Type B pancreatic cell (in vitro differentiated cells): ENCODE results near the gene TRA2B. TPM values are rescaled to one million over a fixed set of nuclear protein-coding genes. Genes with fewer than 3 reads are reported as not detected.

Experiments used
- DNase-seq: peaks from one replicate; pipeline ENCODE4 v3.0.0; 2021; ENCODE audit warnings: mixed read lengths; ENCODE audit not compliant: unreplicated experiment; ENCODE audit errors: extremely low spot score
- H3K27ac Mint-ChIP-seq: 2 replicates; pipeline ENCODE4 v1.8.0; 2021; ENCODE audit warnings: mild to moderate bottlenecking, mixed read lengths
- H3K27me3 Mint-ChIP-seq: 2 replicates; pipeline ENCODE4 v1.8.0; 2021; ENCODE audit warnings: mixed read lengths
- H3K36me3 Mint-ChIP-seq: 2 replicates; pipeline ENCODE4 v1.8.0; 2021; ENCODE audit warnings: mixed read lengths
- H3K4me1 Mint-ChIP-seq: one replicate; pipeline ENCODE4 v1.8.0; 2021; ENCODE audit warnings: mixed read lengths; ENCODE audit not compliant: unreplicated experiment
- H3K4me3 Mint-ChIP-seq: 2 replicates; pipeline ENCODE4 v1.8.0; 2021; ENCODE audit warnings: mild to moderate bottlenecking, mixed read lengths
- H3K9me3 Mint-ChIP-seq: 2 replicates; pipeline ENCODE4 v1.8.0; 2021; ENCODE audit warnings: mixed read lengths
- long read RNA-seq: library from polyadenylated mRNA; unstranded; transcript quantifications from one replicate; pipeline ENCODE4 v2.0.0, GENCODE V29; 2020
- total RNA-seq: library from RNA; stranded (reverse); gene quantifications from 2 replicates; pipeline ENCODE4 v1.2.1, GENCODE V29; 2021; ENCODE audit warnings: low replicate concordance
- TF ChIP-seq, protein P1 (sequence below): fragments of 200-600 bp; sonication (generic); conservative IDR thresholded peaks from 2 replicates; pipeline ENCODE4 v1.5.0; 2021; ENCODE audit warnings: antibody characterized with exemption, mild to moderate bottlenecking

TRA2B gene
- 136 and 205 TPM in 2 replicates for total RNA-seq
- long read RNA-seq, full-length matches to known transcripts, result 76 of 89 reads
- long read RNA-seq, partial matches to known transcripts, result 6 of 89 reads
- long read RNA-seq, other reads (novel, unspliced or antisense), result 7 of 89 reads

DNA sequence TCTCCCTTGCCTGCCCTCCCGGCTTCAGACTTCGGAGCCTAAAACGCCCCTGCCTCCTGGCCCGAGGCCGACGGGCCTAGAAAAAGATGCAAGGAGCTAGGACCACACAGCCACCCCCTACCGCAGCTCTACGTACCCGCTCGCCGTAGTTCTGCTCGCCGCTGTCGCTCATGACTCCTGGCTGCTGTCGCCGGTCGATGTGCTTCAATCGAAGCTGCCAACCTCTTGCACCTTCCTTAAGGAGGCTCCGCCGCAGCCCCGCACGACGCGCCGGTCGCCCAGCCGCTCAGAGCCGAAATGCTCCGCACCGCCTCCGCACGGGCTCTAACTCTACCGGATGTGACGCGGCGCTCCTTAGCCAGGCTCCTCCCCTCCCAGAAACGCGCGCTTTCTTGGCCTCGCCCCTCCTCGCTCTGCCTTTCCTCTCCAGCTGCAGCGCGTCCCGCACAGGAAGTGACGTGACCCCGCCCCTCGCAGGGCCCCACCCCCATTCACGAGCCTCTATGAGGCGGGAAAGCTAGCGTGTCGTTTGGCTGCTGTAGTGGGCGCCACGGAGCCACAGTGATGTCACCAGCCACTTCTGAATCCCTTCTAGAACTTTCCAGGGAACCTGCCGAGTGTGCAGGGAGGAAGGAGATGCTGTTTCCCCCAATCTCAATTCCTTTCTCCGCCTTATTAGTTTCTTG, at the start of gene TRA2B:
TRA2B (minus strand) TSS at position 326 of the 686 bp plus-strand sequence; CDS start at position 172, 154 bp downstream.
- H3K4me1 Mint-ChIP-seq, result peaks cover 28% of the 10 kb centered on the region
- peak; percentile 98 for DNase-seq
- peak within 1 kb of the TSS; percentile 100 for H3K27ac Mint-ChIP-seq
- peak within 1 kb of the TSS; percentile 100 for H3K4me3 Mint-ChIP-seq
- TF ChIP-seq, protein P1, sequence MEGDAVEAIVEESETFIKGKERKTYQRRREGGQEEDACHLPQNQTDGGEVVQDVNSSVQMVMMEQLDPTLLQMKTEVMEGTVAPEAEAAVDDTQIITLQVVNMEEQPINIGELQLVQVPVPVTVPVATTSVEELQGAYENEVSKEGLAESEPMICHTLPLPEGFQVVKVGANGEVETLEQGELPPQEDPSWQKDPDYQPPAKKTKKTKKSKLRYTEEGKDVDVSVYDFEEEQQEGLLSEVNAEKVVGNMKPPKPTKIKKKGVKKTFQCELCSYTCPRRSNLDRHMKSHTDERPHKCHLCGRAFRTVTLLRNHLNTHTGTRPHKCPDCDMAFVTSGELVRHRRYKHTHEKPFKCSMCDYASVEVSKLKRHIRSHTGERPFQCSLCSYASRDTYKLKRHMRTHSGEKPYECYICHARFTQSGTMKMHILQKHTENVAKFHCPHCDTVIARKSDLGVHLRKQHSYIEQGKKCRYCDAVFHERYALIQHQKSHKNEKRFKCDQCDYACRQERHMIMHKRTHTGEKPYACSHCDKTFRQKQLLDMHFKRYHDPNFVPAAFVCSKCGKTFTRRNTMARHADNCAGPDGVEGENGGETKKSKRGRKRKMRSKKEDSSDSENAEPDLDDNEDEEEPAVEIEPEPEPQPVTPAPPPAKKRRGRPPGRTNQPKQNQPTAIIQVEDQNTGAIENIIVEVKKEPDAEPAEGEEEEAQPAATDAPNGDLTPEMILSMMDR, result peak; percentile 44
- peaks cover 25% of the 10 kb centered on the region for H3K36me3 Mint-ChIP-seq
- peaks cover 4% of the 10 kb centered on the region for H3K9me3 Mint-ChIP-seq
- peaks cover 8% of the 10 kb centered on the region for H3K27me3 Mint-ChIP-seq

DNA sequence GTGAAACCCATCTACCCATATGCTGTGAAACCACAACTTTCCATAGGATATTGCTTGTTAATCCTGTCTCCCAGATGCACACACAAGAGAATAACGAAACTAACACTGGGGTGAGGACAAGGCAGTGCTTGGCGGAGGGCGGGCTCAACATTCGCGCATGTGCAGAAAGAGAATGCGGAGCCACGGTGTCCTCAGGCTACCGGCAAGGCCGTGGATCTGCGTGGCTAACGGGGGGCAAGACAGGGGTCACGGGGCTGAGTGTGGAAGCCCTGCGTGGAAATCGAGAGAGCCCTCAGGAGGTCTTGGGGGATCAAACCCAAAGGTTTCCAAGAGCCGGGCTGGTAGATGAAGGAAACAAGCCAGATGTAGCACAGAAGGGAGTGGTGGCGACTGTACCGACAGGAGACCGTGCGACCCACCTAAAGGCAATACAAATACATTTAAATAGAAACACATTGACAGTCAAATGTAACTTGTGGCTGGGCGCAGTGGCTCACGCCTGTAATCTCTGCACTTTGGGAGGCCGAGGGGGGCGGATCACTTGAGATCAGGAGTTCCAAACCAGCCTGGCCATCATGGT, 48.5 kb upstream of the TRA2B start:
- H3K27me3 Mint-ChIP-seq, result peaks cover 24% of the 10 kb centered on the region
- TF ChIP-seq, protein P1, result no peak
- H3K36me3 Mint-ChIP-seq, result no peaks in the 10 kb centered on the region
- H3K4me3 Mint-ChIP-seq, result no peak overlapping the region
- no peak for DNase-seq
- no peak overlapping the region for H3K27ac Mint-ChIP-seq
- no peaks in the 10 kb centered on the region for H3K9me3 Mint-ChIP-seq
- H3K4me1 Mint-ChIP-seq, result peaks cover 5% of the 10 kb centered on the region

DNA sequence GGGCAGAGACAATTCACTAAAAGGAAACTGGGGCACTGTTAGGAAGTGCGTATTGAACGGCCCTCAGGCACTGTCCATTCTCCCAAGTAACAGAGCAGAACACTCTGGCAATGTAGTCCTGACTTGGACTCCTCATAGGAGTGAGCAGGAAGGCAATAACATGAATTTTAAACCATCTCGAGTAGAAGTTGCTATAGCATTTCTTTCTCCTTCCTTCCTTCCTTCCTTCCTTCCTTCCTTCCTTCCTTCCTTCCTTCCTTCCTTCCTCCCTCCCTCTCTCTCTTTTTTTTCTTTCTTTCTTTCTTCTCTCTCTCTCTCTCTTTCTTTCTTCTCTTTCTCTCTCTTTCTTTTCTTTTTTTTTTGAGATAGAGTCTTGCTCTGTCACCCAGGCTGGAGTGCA, 46.4 kb upstream of the TRA2B start:
- TF ChIP-seq, protein P1, result no peak
- no peaks in the 10 kb centered on the region for H3K36me3 Mint-ChIP-seq
- H3K27me3 Mint-ChIP-seq, result peaks cover 28% of the 10 kb centered on the region
- no peak for DNase-seq
- H3K9me3 Mint-ChIP-seq, result no peaks in the 10 kb centered on the region
- peaks cover 5% of the 10 kb centered on the region for H3K4me1 Mint-ChIP-seq
- H3K27ac Mint-ChIP-seq, result no peak overlapping the region
- no peak overlapping the region for H3K4me3 Mint-ChIP-seq

DNA sequence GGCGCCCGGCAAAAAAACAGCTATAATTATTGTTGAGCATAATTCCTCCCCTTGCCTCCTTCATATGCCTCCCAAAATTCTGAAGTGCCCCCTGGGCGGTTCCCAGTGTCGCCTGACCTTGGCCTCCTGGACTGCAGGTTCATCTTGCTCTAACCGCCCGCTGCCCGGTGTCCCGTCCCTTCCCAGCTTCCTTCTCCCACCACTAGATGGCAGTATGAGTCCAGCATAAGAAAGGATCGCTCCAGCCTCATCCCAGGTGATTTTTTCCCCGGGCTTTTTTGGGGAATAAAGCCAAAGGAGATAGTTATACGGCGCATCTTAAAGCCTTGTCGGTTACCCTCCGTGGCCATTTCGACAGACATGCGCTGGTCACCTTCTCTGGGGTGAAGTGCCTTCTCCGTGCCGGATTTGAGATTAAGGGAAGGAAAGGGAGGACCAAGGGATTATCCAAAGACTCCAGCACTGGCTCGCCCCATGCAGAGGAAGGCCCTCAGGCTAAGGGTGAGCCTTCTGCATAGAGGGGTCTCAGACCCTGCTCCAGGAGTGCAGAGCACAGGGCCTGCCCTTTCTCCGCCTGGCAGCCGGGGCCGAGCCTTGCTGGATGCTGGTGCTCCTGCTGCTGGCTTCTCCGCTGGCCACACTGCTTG, 45.8 kb upstream of the TRA2B start:
- Mint-ChIP-seq H3K36me3 (no peaks in the 10 kb centered on the region), H3K27ac (no peak overlapping the region), H3K4me3 (no peak overlapping the region), H3K27me3 (peaks cover 31% of the 10 kb centered on the region), H3K9me3 (no peaks in the 10 kb centered on the region), H3K4me1 (peaks cover 5% of the 10 kb centered on the region)
- TF ChIP-seq, protein P1, result peak; percentile 96
- DNase-seq, result peak; percentile 77

DNA sequence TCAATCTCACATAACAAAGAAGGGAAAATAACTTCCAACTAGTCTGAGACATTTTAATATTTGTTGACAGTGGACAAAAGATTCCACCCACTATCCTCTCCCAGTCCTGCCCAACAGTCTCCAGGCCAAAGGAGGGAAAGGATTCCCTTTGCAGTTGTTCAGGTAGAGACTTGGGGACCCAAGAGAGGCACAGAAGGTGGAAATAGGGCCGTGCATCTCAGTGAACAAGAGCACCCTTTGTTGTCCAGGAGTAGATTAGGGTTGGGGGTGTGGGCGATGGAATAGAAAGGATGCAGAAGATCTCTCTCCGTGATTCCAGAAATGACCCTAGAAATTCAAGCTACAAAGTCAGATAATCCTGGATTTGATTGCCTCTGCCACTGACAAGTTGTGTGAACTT, 44.8 kb upstream of the TRA2B start:
- TF ChIP-seq, protein P1, result no peak
- no peaks in the 10 kb centered on the region for H3K36me3 Mint-ChIP-seq

More for the DNA sequence above, 44.8 kb upstream of the TRA2B start:
- Mint-ChIP-seq H3K27me3 (peaks cover 28% of the 10 kb centered on the region), H3K4me1 (peaks cover 5% of the 10 kb centered on the region), H3K9me3 (no peaks in the 10 kb centered on the region), H3K4me3 (no peak overlapping the region), H3K27ac (no peak overlapping the region)
- no peak for DNase-seq
